ENCODE data around the gene PKP3. TPM values are rescaled to one million over a fixed set of nuclear protein-coding genes. Genes with fewer than 3 reads are reported as not detected.
A peak's percentile ranks its signal among the peaks of the same experiment; 100 is the strongest.

PKP3 gene
- total and polyA plus RNA-seq, 9 of the 15 experiments (the other 6 are each of a cell fraction or from before 2014, with no cell fraction given) = 0.11 to 110 (median 30.7) TPM

DNA sequence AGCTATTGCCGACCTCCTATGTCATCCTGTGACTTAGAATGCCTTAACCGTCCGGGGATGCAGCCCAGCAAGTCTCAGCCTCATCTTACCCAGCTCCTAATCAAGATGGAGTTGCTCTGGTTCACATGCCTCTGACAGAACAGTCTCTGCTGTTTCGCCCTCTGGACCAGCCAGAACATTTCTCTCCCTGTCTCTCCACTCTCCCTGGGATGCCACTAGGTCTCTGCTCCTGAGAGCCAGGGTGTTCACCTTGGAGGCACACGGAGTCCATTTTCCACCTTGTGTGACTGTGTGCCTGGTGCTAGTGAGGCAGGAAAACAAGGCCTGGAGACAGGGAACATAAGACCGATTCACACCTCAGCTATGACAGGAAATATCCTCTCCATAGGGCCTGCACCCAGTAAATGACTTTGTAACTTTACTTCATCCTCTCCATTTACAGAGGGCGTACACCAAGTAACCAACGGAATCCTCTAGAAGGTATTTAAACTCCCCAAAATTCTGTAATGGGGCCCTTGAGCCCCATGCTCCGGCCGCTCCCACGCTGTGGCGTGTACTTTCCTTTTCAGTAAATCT lies 41.5 kb upstream of the PKP3 start (continued):
- TF ChIP-seq ZBTB40 (IDR thresholded peaks at IDR 0.05) (no peak), ZBTB40 (CRISPR knock-in tag; IDR thresholded peaks at IDR 0.05) (no peak), PHB2 (IDR thresholded peaks at IDR 0.05; ENCODE audit: low read depth) (no peak), ZNF584 (CRISPR knock-in tag; IDR thresholded peaks at IDR 0.05; ENCODE audit: low read depth) (peak; percentile 96), SFPQ (IDR thresholded peaks at IDR 0.05; ENCODE audit: low read depth, low read length) (no peak), ZBTB26 (CRISPR knock-in tag; IDR thresholded peaks at IDR 0.05) (peak; percentile 95; the same call in 1 of the 2 replicates), HMGN3 (IDR thresholded peaks at IDR 0.05; ENCODE audit: borderline replicate concordance, extremely low read depth, insufficient read length, low read depth, low read length) (no peak), SIX5 (IDR thresholded peaks at IDR 0.05; ENCODE audit: borderline replicate concordance in 1 of 2, insufficient read depth in 1 of 2, low read depth in 1 of 2, low read length in 2 of 2) (no peak), NR1H2 (CRISPR knock-in tag; IDR thresholded peaks at IDR 0.05) (no peak), NFE2L1 (tag; IDR thresholded peaks at IDR 0.05; ENCODE audit: borderline replicate concordance, low read depth) (peak; percentile 67), GTF2A2 (tag; IDR thresholded peaks at IDR 0.05) (peak; percentile 95), CTBP1 (IDR thresholded peaks at IDR 0.05; ENCODE audit: borderline replicate concordance) (no peak), E2F3 (CRISPR knock-in tag; IDR thresholded peaks at IDR 0.05) (peak; percentile 97)
- TF ChIP-seq, protein P1, sequence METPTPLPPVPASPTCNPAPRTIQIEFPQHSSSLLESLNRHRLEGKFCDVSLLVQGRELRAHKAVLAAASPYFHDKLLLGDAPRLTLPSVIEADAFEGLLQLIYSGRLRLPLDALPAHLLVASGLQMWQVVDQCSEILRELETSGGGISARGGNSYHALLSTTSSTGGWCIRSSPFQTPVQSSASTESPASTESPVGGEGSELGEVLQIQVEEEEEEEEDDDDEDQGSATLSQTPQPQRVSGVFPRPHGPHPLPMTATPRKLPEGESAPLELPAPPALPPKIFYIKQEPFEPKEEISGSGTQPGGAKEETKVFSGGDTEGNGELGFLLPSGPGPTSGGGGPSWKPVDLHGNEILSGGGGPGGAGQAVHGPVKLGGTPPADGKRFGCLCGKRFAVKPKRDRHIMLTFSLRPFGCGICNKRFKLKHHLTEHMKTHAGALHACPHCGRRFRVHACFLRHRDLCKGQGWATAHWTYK (CRISPR knock-in tag; IDR thresholded peaks at IDR 0.05) = peak; percentile 97

Measured in K562 (cell line).